GM23338 (cell line): ENCODE results near the gene FAM204A. TPM values are rescaled to one million over a fixed set of nuclear protein-coding genes. Genes with fewer than 3 reads are reported as not detected.

ENCODE experiments used
- ATAC-seq: fragments of 200-7000 bp; cut with Tn5 transposase; 3 replicates; pipeline ENCODE4 v1.9.1; 2020
- DNase-seq: peaks from one replicate; pipeline ENCODE4 v3.0.0-alpha.2; 2015; ENCODE audit warnings: low spot score
- H2AFZ ChIP-seq: fragments of 200-600 bp; sonication (generic); 2 replicates; pipeline ENCODE4 v1.8.0; 2016; ENCODE audit warnings: antibody characterized with exemption, mild to moderate bottlenecking, moderate library complexity
- H3F3A ChIP-seq: fragments of 200-600 bp; sonication (generic); replicated peaks from 2 replicates; pipeline ENCODE4 v1.8.0; 2017; ENCODE audit warnings: antibody characterized with exemption, mixed run types, low read depth
- H3K27ac ChIP-seq: fragments of 200-600 bp; sonication (generic); 2 replicates; pipeline ENCODE4 v1.6.1; 2016; ENCODE audit warnings: low read depth
- H3K27me3 ChIP-seq: fragments of 200-600 bp; sonication (generic); 2 replicates; pipeline ENCODE4 v1.8.0; 2016; ENCODE audit warnings: mild to moderate bottlenecking, mixed run types, moderate library complexity; ENCODE audit not compliant: insufficient read depth
- H3K36me3 ChIP-seq: fragments of 200-600 bp; sonication (generic); 2 replicates; pipeline ENCODE4 v1.8.0; 2016; ENCODE audit warnings: mild to moderate bottlenecking; ENCODE audit not compliant: insufficient read depth
- H3K4me1 ChIP-seq: fragments of 200-600 bp; sonication (generic); 2 replicates; pipeline ENCODE4 v1.8.0; 2016; ENCODE audit warnings: mild to moderate bottlenecking, moderate library complexity; ENCODE audit not compliant: insufficient read depth
- H3K4me2 ChIP-seq: fragments of 200-600 bp; sonication (generic); 2 replicates; pipeline ENCODE4 v1.7.1; 2017; ENCODE audit warnings: mixed run types
- H3K4me3 ChIP-seq: fragments of 200-600 bp; sonication (generic); 2 replicates; pipeline ENCODE4 v1.6.1; 2016; ENCODE audit warnings: mixed run types
- H3K79me2 ChIP-seq: fragments of 200-600 bp; sonication (generic); replicated peaks from 2 replicates; pipeline ENCODE4 v1.8.0; 2017; ENCODE audit warnings: mild to moderate bottlenecking; ENCODE audit not compliant: insufficient read depth
- H3K9me2 ChIP-seq: fragments of 200-600 bp; sonication (generic); 2 replicates; pipeline ENCODE4 v1.8.0; 2017; ENCODE audit not compliant: insufficient read depth
- H4K20me1 ChIP-seq: fragments of 200-600 bp; sonication (generic); replicated peaks from 2 replicates; pipeline ENCODE4 v1.8.0; 2017; ENCODE audit warnings: mild to moderate bottlenecking; ENCODE audit not compliant: insufficient read depth
- H3K27ac Mint-ChIP-seq: 2 replicates; pipeline ENCODE4 v1.8.0; 2020; ENCODE audit warnings: inconsistent platforms, mild to moderate bottlenecking, moderate library complexity, mixed read lengths
- H3K27me3 Mint-ChIP-seq: 3 replicates; pipeline ENCODE4 v1.8.0; 2022; ENCODE audit warnings: low read depth, mild to moderate bottlenecking, moderate library complexity, mixed read lengths, inconsistent platforms; ENCODE audit not compliant: insufficient read depth, poor library complexity
- H3K36me3 Mint-ChIP-seq: 3 replicates; pipeline ENCODE4 v1.8.0; 2021; ENCODE audit warnings: low read depth, mild to moderate bottlenecking, inconsistent platforms, moderate library complexity, mixed read lengths
- H3K4me1 Mint-ChIP-seq: 3 replicates; pipeline ENCODE4 v1.8.0; 2020; ENCODE audit warnings: mild to moderate bottlenecking, inconsistent platforms, mixed read lengths
- H3K4me3 Mint-ChIP-seq: 3 replicates; pipeline ENCODE4 v1.8.0; 2021; ENCODE audit warnings: moderate library complexity, mild to moderate bottlenecking, inconsistent platforms, mixed read lengths
- H3K9me3 Mint-ChIP-seq: 3 replicates; pipeline ENCODE4 v1.8.0; 2020; ENCODE audit warnings: moderate library complexity, mild to moderate bottlenecking, inconsistent platforms, mixed read lengths
- CREB1 ChIP-seq: fragments of 250-450 bp; sonication (Bioruptor Pico); IDR thresholded peaks from 2 replicates; pipeline ENCODE4 v1.5.0; 2020; ENCODE audit warnings: low read depth, mild to moderate bottlenecking, moderate library complexity
- CTCF ChIP-seq, 2 experiments: fragments of 200-600 bp in 1 of 2; sonication (generic) in 1 of 2; conservative IDR thresholded peaks; 2 replicates each; pipeline versions ENCODE4 v1.5.1 to v1.6.1; 2016 to 2017; ENCODE audit warnings: antibody characterized with exemption in 2 of 2, low read depth in 2 of 2, mild to moderate bottlenecking in 2 of 2, moderate library complexity in 1 of 2
- EZH2 ChIP-seq: fragments of 200-600 bp; sonication (generic); IDR thresholded peaks from one replicate; pipeline ENCODE4 v1.8.0; 2017; ENCODE audit warnings: antibody characterized with exemption, mild to moderate bottlenecking, low read depth; ENCODE audit not compliant: unreplicated experiment
- EZH2phosphoT487 ChIP-seq: fragments of 200-600 bp; sonication (generic); IDR thresholded peaks from one replicate; pipeline ENCODE4 v1.8.1; 2018; ENCODE audit warnings: antibody characterized with exemption; ENCODE audit not compliant: unreplicated experiment
- NANOG ChIP-seq: IDR thresholded peaks from 2 replicates; pipeline ENCODE4 v1.6.1; 2016; ENCODE audit warnings: antibody characterized with exemption, borderline replicate concordance
- POLR2AphosphoS5 ChIP-seq: IDR thresholded peaks from 2 replicates; pipeline ENCODE4 v1.6.1; 2016; ENCODE audit warnings: antibody characterized with exemption, low read depth
- REST ChIP-seq: IDR thresholded peaks from one replicate; pipeline ENCODE4 v1.6.1; 2018; ENCODE audit warnings: antibody characterized with exemption; ENCODE audit not compliant: unreplicated experiment
- STAT1 ChIP-seq: IDR thresholded peaks from one replicate; pipeline ENCODE4 v1.6.1; 2016; ENCODE audit warnings: antibody characterized with exemption; ENCODE audit not compliant: unreplicated experiment
- ZNF114 ChIP-seq: fragments of 250-450 bp; sonication (Bioruptor Pico); IDR thresholded peaks from 2 replicates; pipeline ENCODE4 v1.5.0; 2020; ENCODE audit warnings: mild to moderate bottlenecking, moderate library complexity
- polyA plus RNA-seq: library from polyadenylated mRNA; unstranded; fragments of >200 nt; fragmentation: Nextera tagmentation; extraction: Ambion mirVana; gene quantifications from 2 replicates; pipeline ENCODE4 v1.2.1, GENCODE V29; 2016
- total RNA-seq: library from RNA; depleted of rRNA; stranded (reverse); fragments of >200 nt; shearing (Covaris generic); gene quantifications from 2 replicates; pipeline ENCODE4 v1.2.3, GENCODE V29; 2014
- TF ChIP-seq, protein P1 (sequence below): IDR thresholded peaks from 2 replicates; pipeline ENCODE4 v1.6.1; 2016; ENCODE audit warnings: antibody characterized with exemption

Gene FAM204A
- total and polyA plus RNA-seq, 2 experiments from 2014 or later: 31.6 to 72.0 TPM

DNA sequence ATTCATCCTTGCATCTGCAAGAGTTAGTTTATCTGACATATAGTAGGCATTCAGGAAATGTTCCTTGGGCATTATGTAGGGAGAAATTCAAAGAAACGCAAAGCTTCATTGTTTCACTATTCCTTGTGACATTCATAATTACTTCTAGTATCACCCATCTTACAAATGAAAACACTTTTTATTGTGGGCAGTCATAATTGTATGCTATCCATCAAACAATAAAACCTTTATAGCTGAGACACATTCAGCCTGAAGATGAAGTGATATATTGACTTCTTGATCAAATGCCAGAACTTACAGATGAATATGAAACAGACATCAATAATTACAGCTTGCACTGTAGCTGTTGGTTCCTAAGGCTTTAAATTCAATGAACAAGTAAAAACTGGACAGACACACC lies 36.4 kb downstream of the FAM204A start:
- H3K27me3 Mint-ChIP-seq: peaks cover 3% of the 10 kb centered on the region
- H3K9me3 Mint-ChIP-seq: no peaks in the 10 kb centered on the region
- Histone ChIP-seq H4K20me1 (no peaks in the 10 kb centered on the region), H3K79me2 (no peaks in the 10 kb centered on the region), H3K36me3 (no peaks in the 10 kb centered on the region), H3K27ac (no peak overlapping the region), H3K27me3 (no peaks in the 10 kb centered on the region), H3K9me2 (no peaks in the 10 kb centered on the region), H3K4me1 (no peaks in the 10 kb centered on the region), H3K4me2 (no peak overlapping the region), H2AFZ (no peak overlapping the region), H3K4me3 (no peak overlapping the region), H3F3A (no peaks in the 10 kb centered on the region)
- H3K4me3 Mint-ChIP-seq: no peak overlapping the region
- H3K36me3 Mint-ChIP-seq: no peaks in the 10 kb centered on the region
- no peak overlapping the region for H3K27ac Mint-ChIP-seq
- no peak for DNase-seq
- TF ChIP-seq CREB1 (CRISPR knock-in tag): no peak
- no peak for TF ChIP-seq NANOG
- no peak for TF ChIP-seq REST
- no peak for TF ChIP-seq STAT1
- no peak for TF ChIP-seq ZNF114 (CRISPR knock-in tag)
- TF ChIP-seq POLR2AphosphoS5: no peak
- no peak for TF ChIP-seq EZH2
- TF ChIP-seq CTCF (conservative IDR thresholded peaks at IDR 0.05; ENCODE audit: low read depth in 2 of 2): no peak
- TF ChIP-seq, protein P1, sequence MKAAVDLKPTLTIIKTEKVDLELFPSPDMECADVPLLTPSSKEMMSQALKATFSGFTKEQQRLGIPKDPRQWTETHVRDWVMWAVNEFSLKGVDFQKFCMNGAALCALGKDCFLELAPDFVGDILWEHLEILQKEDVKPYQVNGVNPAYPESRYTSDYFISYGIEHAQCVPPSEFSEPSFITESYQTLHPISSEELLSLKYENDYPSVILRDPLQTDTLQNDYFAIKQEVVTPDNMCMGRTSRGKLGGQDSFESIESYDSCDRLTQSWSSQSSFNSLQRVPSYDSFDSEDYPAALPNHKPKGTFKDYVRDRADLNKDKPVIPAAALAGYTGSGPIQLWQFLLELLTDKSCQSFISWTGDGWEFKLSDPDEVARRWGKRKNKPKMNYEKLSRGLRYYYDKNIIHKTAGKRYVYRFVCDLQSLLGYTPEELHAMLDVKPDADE: no peak
- no peak for TF ChIP-seq EZH2phosphoT487
- H3K4me1 Mint-ChIP-seq: peaks cover 6% of the 10 kb centered on the region; the same call in 2 of the 3 replicates
- no peak for ATAC-seq

DNA sequence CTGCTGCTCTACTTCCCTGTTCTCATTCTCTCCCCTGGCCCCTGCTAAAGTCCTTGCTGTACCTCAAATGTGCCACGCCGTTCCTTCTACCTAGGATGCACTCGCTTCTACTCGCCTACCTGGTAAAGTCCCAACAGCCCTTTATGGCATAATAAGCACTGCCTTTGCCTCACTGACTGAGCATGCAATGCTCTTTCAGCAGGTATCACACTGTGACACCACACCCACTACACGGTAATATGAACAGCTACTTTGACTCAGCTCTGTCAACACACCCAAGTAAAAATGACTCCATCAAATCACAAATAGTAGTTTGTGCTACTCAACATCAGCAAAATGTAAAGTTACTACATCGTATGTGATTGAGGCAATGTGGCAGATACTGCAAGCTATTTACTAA lies 37.6 kb downstream of the FAM204A start:
- Histone ChIP-seq H3K4me1 (no peaks in the 10 kb centered on the region), H3K4me3 (no peak overlapping the region), H3K9me2 (no peaks in the 10 kb centered on the region), H3K27ac (no peak overlapping the region), H2AFZ (no peak overlapping the region), H3K79me2 (no peaks in the 10 kb centered on the region), H3K36me3 (no peaks in the 10 kb centered on the region), H3K27me3 (no peaks in the 10 kb centered on the region), H4K20me1 (no peaks in the 10 kb centered on the region), H3K4me2 (no peak overlapping the region), H3F3A (no peaks in the 10 kb centered on the region)
- Mint-ChIP-seq H3K27ac (no peak overlapping the region), H3K36me3 (no peaks in the 10 kb centered on the region), H3K4me3 (no peak overlapping the region), H3K9me3 (no peaks in the 10 kb centered on the region), H3K27me3 (peaks cover 3% of the 10 kb centered on the region), H3K4me1 (peaks cover 6% of the 10 kb centered on the region; the same call in 2 of the 3 replicates)
- ATAC-seq: no peak
- DNase-seq: no peak
- TF ChIP-seq, protein P1: no peak
- TF ChIP-seq CREB1 (CRISPR knock-in tag): no peak
- TF ChIP-seq EZH2phosphoT487: no peak
